PFSK-1 (cell line): ENCODE data around the gene CIP2A.

Source experiments
- FOXP2 ChIP-seq: optimal IDR thresholded peaks from 2 replicates; pipeline ENCODE3; 2011; ENCODE audit warnings: borderline replicate concordance, control low read depth, inconsistent platforms; ENCODE audit not compliant: insufficient read depth; ENCODE audit errors: extremely low read length, extremely low read depth
- POLR2AphosphoS5 ChIP-seq: IDR thresholded peaks from 2 replicates; pipeline ENCODE4 v1.6.1; 2012; ENCODE audit warnings: low read depth, mild to moderate bottlenecking, control low read depth, low read length, moderate library complexity
- SIN3A ChIP-seq: IDR thresholded peaks from 2 replicates; pipeline ENCODE4 v1.6.1; 2012; ENCODE audit warnings: mild to moderate bottlenecking, low read length, moderate library complexity, borderline replicate concordance; ENCODE audit not compliant: insufficient read depth
- TAF1 ChIP-seq: IDR thresholded peaks from 2 replicates; pipeline ENCODE4 v1.6.1; 2012; ENCODE audit warnings: low read length, control low read depth, borderline replicate concordance; ENCODE audit not compliant: insufficient read depth
- TF ChIP-seq, protein P1 (sequence below), 2 experiments: IDR thresholded peaks; 2 replicates each; pipeline versions ENCODE4 v1.6.1 to v1.8.0; 2011 to 2012; ENCODE audit warnings: low read depth in 2 of 2, low read length in 2 of 2, control low read depth in 1 of 2, inconsistent platforms in 1 of 2, mild to moderate bottlenecking in 1 of 2, moderate library complexity in 1 of 2; ENCODE audit not compliant: insufficient read depth in 1 of 2

Gene CIP2A

DNA sequence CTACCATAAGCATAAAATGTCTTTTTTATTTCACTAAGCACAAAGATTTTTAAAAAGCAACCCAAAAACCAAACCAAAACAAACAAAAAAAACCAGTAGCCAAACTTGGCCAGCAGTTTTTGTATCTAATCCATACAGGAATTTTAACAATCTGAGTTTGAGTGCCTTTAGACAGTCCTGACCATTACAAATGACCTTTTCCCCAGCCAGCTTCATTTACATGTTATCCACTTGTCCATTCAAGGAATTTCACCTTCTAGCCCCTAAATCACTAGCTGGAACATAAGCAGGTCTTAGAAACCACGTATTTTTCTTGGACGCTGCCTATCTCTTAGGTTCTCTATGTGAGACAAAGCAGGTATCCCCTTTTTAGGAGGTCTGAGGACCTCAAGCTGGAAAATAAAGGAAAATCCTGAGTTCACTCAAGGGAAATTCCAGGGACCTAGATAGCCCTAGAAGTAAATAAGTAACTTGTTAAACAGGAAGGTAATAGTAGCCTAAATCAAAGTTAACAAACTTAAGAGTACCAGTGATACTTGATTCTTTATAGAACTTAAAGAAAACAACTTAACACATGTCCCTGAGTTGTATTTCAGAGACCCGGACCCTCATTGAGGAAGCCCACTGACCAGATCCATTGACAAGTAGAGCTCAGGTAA lies 34.2 kb downstream of the CIP2A start:
- TF ChIP-seq, protein P1, sequence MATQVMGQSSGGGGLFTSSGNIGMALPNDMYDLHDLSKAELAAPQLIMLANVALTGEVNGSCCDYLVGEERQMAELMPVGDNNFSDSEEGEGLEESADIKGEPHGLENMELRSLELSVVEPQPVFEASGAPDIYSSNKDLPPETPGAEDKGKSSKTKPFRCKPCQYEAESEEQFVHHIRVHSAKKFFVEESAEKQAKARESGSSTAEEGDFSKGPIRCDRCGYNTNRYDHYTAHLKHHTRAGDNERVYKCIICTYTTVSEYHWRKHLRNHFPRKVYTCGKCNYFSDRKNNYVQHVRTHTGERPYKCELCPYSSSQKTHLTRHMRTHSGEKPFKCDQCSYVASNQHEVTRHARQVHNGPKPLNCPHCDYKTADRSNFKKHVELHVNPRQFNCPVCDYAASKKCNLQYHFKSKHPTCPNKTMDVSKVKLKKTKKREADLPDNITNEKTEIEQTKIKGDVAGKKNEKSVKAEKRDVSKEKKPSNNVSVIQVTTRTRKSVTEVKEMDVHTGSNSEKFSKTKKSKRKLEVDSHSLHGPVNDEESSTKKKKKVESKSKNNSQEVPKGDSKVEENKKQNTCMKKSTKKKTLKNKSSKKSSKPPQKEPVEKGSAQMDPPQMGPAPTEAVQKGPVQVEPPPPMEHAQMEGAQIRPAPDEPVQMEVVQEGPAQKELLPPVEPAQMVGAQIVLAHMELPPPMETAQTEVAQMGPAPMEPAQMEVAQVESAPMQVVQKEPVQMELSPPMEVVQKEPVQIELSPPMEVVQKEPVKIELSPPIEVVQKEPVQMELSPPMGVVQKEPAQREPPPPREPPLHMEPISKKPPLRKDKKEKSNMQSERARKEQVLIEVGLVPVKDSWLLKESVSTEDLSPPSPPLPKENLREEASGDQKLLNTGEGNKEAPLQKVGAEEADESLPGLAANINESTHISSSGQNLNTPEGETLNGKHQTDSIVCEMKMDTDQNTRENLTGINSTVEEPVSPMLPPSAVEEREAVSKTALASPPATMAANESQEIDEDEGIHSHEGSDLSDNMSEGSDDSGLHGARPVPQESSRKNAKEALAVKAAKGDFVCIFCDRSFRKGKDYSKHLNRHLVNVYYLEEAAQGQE (IDR thresholded peaks at IDR 0.05; ENCODE audit: insufficient read depth in 1 of 2, low read depth in 2 of 2, low read length in 2 of 2) = no peak
- no peak for TF ChIP-seq TAF1
- no peak for TF ChIP-seq FOXP2
- TF ChIP-seq SIN3A = no peak
- no peak for TF ChIP-seq POLR2AphosphoS5

DNA sequence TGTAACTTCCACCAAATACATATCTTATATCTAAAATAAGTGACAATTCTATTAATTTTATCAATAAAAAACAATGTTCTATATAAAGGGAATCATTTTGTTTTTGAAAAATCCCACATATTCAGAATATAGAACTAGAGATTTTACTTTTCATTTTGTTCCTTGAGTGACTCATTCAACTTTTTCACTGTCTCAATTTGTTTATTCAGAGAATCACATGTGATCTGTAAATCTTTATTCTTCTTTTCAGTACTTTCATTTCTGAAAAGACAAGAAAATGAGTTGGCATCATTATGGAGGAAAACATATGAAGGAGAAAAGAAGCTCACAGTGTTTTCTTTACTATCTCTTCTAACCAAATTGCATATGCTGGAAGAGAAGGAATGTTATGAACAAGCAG lies 35.0 kb downstream of the CIP2A start:
- TF ChIP-seq SIN3A (no peak), FOXP2 (no peak), TAF1 (no peak), POLR2AphosphoS5 (no peak)
- TF ChIP-seq, protein P1 (IDR thresholded peaks at IDR 0.05; ENCODE audit: insufficient read depth in 1 of 2, low read depth in 2 of 2, low read length in 2 of 2) = no peak

DNA sequence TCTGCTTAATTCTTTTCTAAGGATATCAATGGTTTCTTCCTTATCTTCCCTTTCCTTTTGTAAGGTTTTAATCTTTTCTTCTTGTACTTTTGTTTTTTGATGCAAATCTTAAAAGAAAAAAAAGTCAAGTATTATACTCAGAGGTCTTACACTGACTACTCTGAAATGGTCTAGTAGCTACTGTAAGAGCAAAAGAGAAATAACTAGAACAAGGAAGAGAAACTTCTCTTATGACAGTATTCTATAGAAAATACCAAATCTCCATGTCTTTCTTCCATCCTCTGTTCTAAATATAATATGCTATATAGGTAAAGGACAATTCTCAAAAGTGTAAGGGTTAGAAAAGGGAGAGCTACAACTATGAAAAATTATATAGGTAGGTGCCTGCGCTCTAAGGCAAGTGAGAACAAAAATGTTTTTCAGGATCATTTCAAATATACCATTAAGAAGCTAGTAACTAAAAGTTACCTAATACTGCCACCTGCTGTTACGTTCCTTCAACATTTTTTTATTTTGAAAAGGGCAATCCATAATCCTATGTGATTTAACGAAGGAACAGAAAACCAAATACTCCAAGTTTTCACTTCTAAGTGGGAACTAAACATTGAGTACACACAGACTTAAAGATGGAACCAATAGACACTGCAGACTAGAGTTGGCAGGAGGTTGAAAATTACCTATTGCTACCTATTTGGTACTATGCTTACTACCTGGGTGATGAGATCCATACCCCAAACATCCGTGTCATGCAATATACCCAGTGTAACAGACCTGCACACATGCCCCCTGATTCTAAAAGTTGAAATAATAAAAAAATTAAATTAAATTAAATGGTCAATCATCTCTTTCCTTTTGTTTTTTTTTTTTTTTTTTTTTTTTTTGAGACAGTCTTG lies 36.7 kb downstream of the CIP2A start:
- TF ChIP-seq POLR2AphosphoS5 (no peak), FOXP2 (no peak), TAF1 (no peak), SIN3A (no peak)
- TF ChIP-seq, protein P1 (IDR thresholded peaks at IDR 0.05; ENCODE audit: insufficient read depth in 1 of 2, low read depth in 2 of 2, low read length in 2 of 2) = no peak

DNA sequence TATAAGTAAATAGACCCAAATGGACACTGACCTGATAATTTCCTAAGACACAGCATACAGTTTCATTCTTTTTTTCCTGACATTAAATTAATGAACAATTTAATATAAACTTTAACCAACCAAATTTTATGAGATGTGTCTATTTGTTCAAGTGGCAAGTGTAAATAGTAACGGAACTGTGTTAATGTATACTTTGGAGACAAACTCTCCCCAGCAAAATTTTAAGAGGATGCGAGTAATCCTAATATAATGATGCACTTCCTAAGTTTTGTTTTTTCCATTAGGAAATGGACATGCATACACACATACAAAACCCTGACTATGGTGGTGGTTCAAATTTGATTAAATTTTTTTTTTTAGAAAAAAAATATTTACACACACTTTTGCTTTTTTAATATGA lies 40.4 kb downstream of the CIP2A start:
- TF ChIP-seq SIN3A = no peak
- no peak for TF ChIP-seq TAF1
- TF ChIP-seq, protein P1 (IDR thresholded peaks at IDR 0.05; ENCODE audit: insufficient read depth in 1 of 2, low read depth in 2 of 2, low read length in 2 of 2) = no peak
- no peak for TF ChIP-seq POLR2AphosphoS5
- TF ChIP-seq FOXP2 = no peak
